ENCODE results near the gene C16orf74. TPM values are rescaled to one million over a fixed set of nuclear protein-coding genes. Genes with fewer than 3 reads are reported as not detected.

The C16orf74 gene
- total and polyA plus RNA-seq, 2 of the 8 experiments (the other 6 are each of a cell fraction or from before 2014, with no cell fraction given) = 7.3 to 9.3 TPM

DNA sequence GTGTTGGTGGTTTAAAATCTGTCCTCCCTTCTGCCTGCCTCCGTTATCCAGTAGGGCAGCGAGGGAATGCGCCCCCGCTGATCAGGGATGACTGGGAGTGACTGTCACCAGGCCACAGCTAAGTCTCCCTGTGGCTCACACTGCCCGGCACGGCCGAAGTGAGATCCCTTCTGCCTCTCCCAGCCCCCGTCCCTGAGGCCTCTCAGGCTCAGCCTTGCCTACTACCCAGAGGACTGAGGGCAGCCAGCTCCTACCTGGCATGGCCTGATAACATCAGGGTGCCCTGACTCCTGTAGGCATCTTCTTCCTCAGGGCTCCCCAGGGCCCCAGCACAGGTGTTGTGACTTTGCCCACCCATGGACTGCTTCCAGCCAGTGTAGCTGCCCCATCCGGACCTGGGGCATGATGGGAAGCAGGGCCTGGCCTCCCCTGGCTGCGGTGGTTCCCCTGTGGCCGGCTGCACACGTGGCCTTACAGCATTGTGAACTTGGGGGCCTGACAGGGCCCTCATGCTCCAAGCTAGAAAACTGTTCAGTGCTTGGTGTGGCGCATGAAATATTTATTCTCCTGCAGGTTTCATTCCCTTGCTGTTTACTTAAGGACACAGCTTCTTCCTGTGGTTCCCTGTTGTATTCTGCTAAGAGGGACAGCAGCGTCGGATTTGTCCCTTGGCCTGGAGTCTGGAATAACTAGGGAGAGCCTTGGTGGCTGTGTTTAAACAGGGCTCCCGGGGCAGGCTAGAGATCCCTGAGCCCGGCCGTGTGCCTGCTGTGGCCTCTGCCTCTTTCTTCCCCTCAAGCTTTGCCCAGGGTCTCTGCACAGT lies 92.2 kb downstream of the C16orf74 start:
- no peak overlapping the region for H4K91ac ChIP-seq (replicated peaks; ENCODE audit: insufficient read length, low read length)
- H2AK5ac ChIP-seq (ENCODE audit: low read depth, low read length) = no peak overlapping the region
- 91% methylated on average over 18 of the region's 18 CpGs; no CpG with 5 or more reads in 1 of the 2 experiments for WGBS, 2 experiments (ENCODE audit: extremely low coverage in 1 of 2, insufficient coverage in 1 of 2, insufficient read length in 1 of 2, insufficient replicate concordance in 2 of 2, low coverage in 1 of 2, low lambda C conversion rate in 2 of 2, missing lambda C conversion rate in 1 of 2)
- H3K27ac ChIP-seq (ENCODE audit: low read depth, low read length) = no peak overlapping the region
- peaks cover 28 to 81% (median 60%) of the 10 kb centered on the region in 4 experiments for H3K36me3 ChIP-seq (ENCODE audit: control insufficient read depth in 2 of 4, insufficient read depth in 4 of 4, low read length in 3 of 4)
- no peak overlapping the region for H4K8ac ChIP-seq (ENCODE audit: extremely low read depth, insufficient read depth, low read length)
- peaks cover 0 to 4% of the 10 kb centered on the region in 2 experiments; a peak in 1 of 4 replicates for H3K79me2 ChIP-seq (ENCODE audit: control insufficient read depth in 1 of 2, insufficient read depth in 2 of 2, low read length in 2 of 2)
- H4K20me1 ChIP-seq (replicated peaks in 1 of 2; ENCODE audit: control insufficient read depth in 1 of 2, insufficient read depth in 2 of 2, low read length in 2 of 2) = peaks cover 18 to 34% of the 10 kb centered on the region in 2 experiments
- TF ChIP-seq POLR2AphosphoS5 (IDR thresholded peaks at IDR 0.05; ENCODE audit: low read depth, low read length) (0 out of 2 replicates have a peak, but pooled peaks have one; percentile 32), TCF12 (IDR thresholded peaks at IDR 0.05; ENCODE audit: low read depth, low read length) (no peak)
- DNase-seq (ENCODE audit: low read depth in 1 of 2, low spot score in 2 of 2) = no peak
- H3K4me3 ChIP-seq (ENCODE audit: extremely low read depth in 1 of 4, insufficient read depth in 2 of 4, low read depth in 3 of 4, low read length in 4 of 4) = no peak overlapping the region
- H3K9me3 ChIP-seq (ENCODE audit: insufficient read depth in 2 of 2, low read depth in 1 of 2, low read length in 1 of 2) = peaks cover 0 to under 1% of the 10 kb centered on the region in 2 experiments; a peak in 1 of 4 replicates
- H3K79me1 ChIP-seq (ENCODE audit: low read depth, low read length) = peaks cover 4% of the 10 kb centered on the region; the same call in 1 of the 2 replicates
- H2AFZ ChIP-seq (ENCODE audit: low read length) = no peak overlapping the region
- no peak overlapping the region for H2BK20ac ChIP-seq (ENCODE audit: low read length)
- no peak overlapping the region for H3K23ac ChIP-seq (ENCODE audit: insufficient read length)
- H3K4ac ChIP-seq (replicated peaks; ENCODE audit: insufficient read length, low read depth, low read length) = no peak overlapping the region
- H2BK12ac ChIP-seq (ENCODE audit: low read depth, low read length) = no peak overlapping the region
- H3K4me1 ChIP-seq (replicated peaks in 1 of 4; ENCODE audit: control insufficient read depth in 3 of 4, insufficient read depth in 4 of 4, low read length in 3 of 4) = no peaks in the 10 kb centered on the region; a peak in 1 of 7 replicates
- H2BK15ac ChIP-seq (ENCODE audit: low read length) = no peak overlapping the region
- H4K5ac ChIP-seq (ENCODE audit: insufficient read length, low read depth, low read length) = no peak overlapping the region
- no peak for FAIRE-seq
- ChIA-PET POLR2A (ENCODE audit: partially characterized antibody) (interaction anchor here (1.0 to 1.1 kb wide), 2 partner anchors 10 to 235 kb away, joined by 3 to 4 read pairs; no protein-coding TSS in a partner anchor), CTCF (ENCODE audit: partially characterized antibody) (interaction anchor here (0.7 to 16.9 kb wide), 34 partner anchors 8 to 384 kb away, joined by 3 to 248 read pairs (median 4); no protein-coding TSS in a partner anchor)
- no peak overlapping the region for H2BK5ac ChIP-seq (ENCODE audit: low read depth, low read length)
- H3K4me2 ChIP-seq (ENCODE audit: insufficient read depth in 1 of 2, low read depth in 2 of 2, low read length in 2 of 2) = no peak overlapping the region
- no peak overlapping the region for H3K14ac ChIP-seq (ENCODE audit: insufficient read length)
- no peaks in the 10 kb centered on the region for H3K27me3 ChIP-seq (replicated peaks in 1 of 4; ENCODE audit: control insufficient read depth in 3 of 4, extremely low read depth in 1 of 4, insufficient read depth in 3 of 4, low read length in 3 of 4)
- no peak overlapping the region for H3K18ac ChIP-seq (ENCODE audit: extremely low read depth, low read length)
- H3K9ac ChIP-seq (replicated peaks in 1 of 4; ENCODE audit: extremely low read depth in 1 of 4, low read depth in 3 of 4, low read length in 3 of 4) = no peak overlapping the region
- H2BK120ac ChIP-seq (replicated peaks; ENCODE audit: low read depth, low read length) = no peak overlapping the region
- H3K56ac ChIP-seq (replicated peaks; ENCODE audit: insufficient read length, low read depth, low read length) = no peak overlapping the region
- no peaks in the 10 kb centered on the region for H3K23me2 ChIP-seq (ENCODE audit: low read depth, low read length)
